ENCODE data around the gene SLC6A7. TPM values are rescaled to one million over a fixed set of nuclear protein-coding genes. Genes with fewer than 3 reads are reported as not detected.

The SLC6A7 gene
- total RNA-seq, 6 donors from 2014 or later, result 0.44 TPM; not detected in 5

- 94% methylated on average over 8 to 11 of the region's 12 CpGs for WGBS, 2 donors
- peaks cover 0 to 4% (median 3%) of the 10 kb centered on the region in 4 donors for H3K4me1 ChIP-seq
- H3K27me3 ChIP-seq, result no peaks in the 10 kb centered on the region
- H3K27ac ChIP-seq, result no peak overlapping the region
- no peaks in the 10 kb centered on the region for H3K36me3 ChIP-seq
- H3K4me3 ChIP-seq, result no peak overlapping the region
- TF ChIP-seq POLR2AphosphoS5 (IDR thresholded peaks at IDR 0.05) (no peak), EP300 (IDR thresholded peaks at IDR 0.05) (no peak)
- H3K9me3 ChIP-seq, result no peaks in the 10 kb centered on the region
- DNase-seq (peak in 1 of 2 donors; percentile 66), ATAC-seq (ENCODE audit: low FRiP score in 2 of 2) (no peak)
Measured at GRCh38 chr5:150183436-150183835, 6.4 kb upstream of the SLC6A7 start.

GRCh38 chr5:150184006-150184405 is 5.9 kb upstream of the SLC6A7 start:
- WGBS, 2 donors, result 78 to 83% methylated on average over 1 to 2 of the region's 2 CpGs
- no peak overlapping the region for H3K27ac ChIP-seq
- peaks cover 0 to 4% (median 3%) of the 10 kb centered on the region in 4 donors for H3K4me1 ChIP-seq
- H3K36me3 ChIP-seq, result no peaks in the 10 kb centered on the region
- DNase-seq (no peak), ATAC-seq (ENCODE audit: low FRiP score in 2 of 2) (no peak)
- no peaks in the 10 kb centered on the region for H3K27me3 ChIP-seq
- no peak for TF ChIP-seq POLR2AphosphoS5 (IDR thresholded peaks at IDR 0.05)
- TF ChIP-seq POLR2A (IDR thresholded peaks at IDR 0.05), result no peak
- no peak for TF ChIP-seq EP300 (IDR thresholded peaks at IDR 0.05)
- no peak for TF ChIP-seq CTCF (IDR thresholded peaks at IDR 0.05)
- no peaks in the 10 kb centered on the region for H3K9me3 ChIP-seq
- no peak overlapping the region for H3K4me3 ChIP-seq

GRCh38 chr5:150184990-150185912 is 4.6 kb upstream of the SLC6A7 start:
- H3K36me3 ChIP-seq, result no peaks in the 10 kb centered on the region
- H3K27ac ChIP-seq, result no peak overlapping the region
- WGBS, 2 donors, result 70 to 75% methylated on average over 12 of the region's 12 CpGs
- peaks cover 0 to 7% (median under 1%) of the 10 kb centered on the region in 4 donors for H3K27me3 ChIP-seq
- TF ChIP-seq POLR2A (IDR thresholded peaks at IDR 0.05) (no peak), POLR2AphosphoS5 (IDR thresholded peaks at IDR 0.05) (no peak), CTCF (IDR thresholded peaks at IDR 0.05) (no peak), EP300 (IDR thresholded peaks at IDR 0.05) (no peak)
- no peak for DNase-seq
- no peak for ATAC-seq (ENCODE audit: low FRiP score in 2 of 2)
- no peak overlapping the region for H3K4me3 ChIP-seq
- H3K9me3 ChIP-seq, result no peaks in the 10 kb centered on the region
- peaks cover 3 to 7% (median 5%) of the 10 kb centered on the region in 4 donors for H3K4me1 ChIP-seq

GRCh38 chr5:150186137-150186536 is 3.7 kb upstream of the SLC6A7 start:
- 83 to 100% methylated on average over 6 to 8 of the region's 8 CpGs for WGBS, 2 donors
- DNase-seq, result no peak
- Histone ChIP-seq H3K27me3 (peaks cover 0 to 12% (median 4%) of the 10 kb centered on the region in 4 donors), H3K4me3 (no peak overlapping the region), H3K4me1 (peaks cover 0 to 6% (median 3%) of the 10 kb centered on the region in 4 donors), H3K27ac (no peak overlapping the region), H3K36me3 (no peaks in the 10 kb centered on the region), H3K9me3 (no peaks in the 10 kb centered on the region)
- TF ChIP-seq EP300 (IDR thresholded peaks at IDR 0.05), result no peak
- TF ChIP-seq POLR2A (IDR thresholded peaks at IDR 0.05), result no peak
- no peak for TF ChIP-seq CTCF (IDR thresholded peaks at IDR 0.05)
- TF ChIP-seq POLR2AphosphoS5 (IDR thresholded peaks at IDR 0.05), result no peak
- ATAC-seq (ENCODE audit: low FRiP score in 2 of 2), result no peak

GRCh38 chr5:150186897-150187296 is 3.0 kb upstream of the SLC6A7 start:
- TF ChIP-seq EP300 (IDR thresholded peaks at IDR 0.05) (no peak), CTCF (IDR thresholded peaks at IDR 0.05) (no peak), POLR2A (IDR thresholded peaks at IDR 0.05) (no peak), POLR2AphosphoS5 (IDR thresholded peaks at IDR 0.05) (no peak)
- WGBS, 2 donors, result 55 to 58% methylated on average over 3 to 4 of the region's 4 CpGs
- H3K4me3 ChIP-seq, result no peak overlapping the region
- H3K27ac ChIP-seq, result no peak overlapping the region
- DNase-seq (no peak), ATAC-seq (ENCODE audit: low FRiP score in 2 of 2) (no peak)
- no peaks in the 10 kb centered on the region for H3K9me3 ChIP-seq
- H3K4me1 ChIP-seq, result peaks cover 0 to 6% (median 3%) of the 10 kb centered on the region in 4 donors
- peaks cover 0 to 12% (median 4%) of the 10 kb centered on the region in 4 donors for H3K27me3 ChIP-seq
- no peaks in the 10 kb centered on the region for H3K36me3 ChIP-seq

Data from upper lobe of left lung (tissue), 6 donors.